GM18517 (cell line): ENCODE measurements around the gene TMPRSS2.

Source experiments
- ATAC-seq: cut with Tn5 transposase; IDR thresholded peaks from one replicate; pipeline ENCODE4 v1.9.1; 2021; ENCODE audit warnings: mild to moderate bottlenecking, moderate library complexity; ENCODE audit not compliant: unreplicated experiment

Gene TMPRSS2

GRCh38 chr21:41507521-41508414 lies at the start of gene TMPRSS2:
TSS of gene TMPRSS2 (minus strand) at chr21:41508158. CDS start at chr21:41498133, 10,025 bp downstream.
- ATAC-seq = no peak

- no peak for ATAC-seq
Measured at GRCh38 chr21:41555057-41555456, 47.1 kb upstream of the TMPRSS2 start.

DNA sequence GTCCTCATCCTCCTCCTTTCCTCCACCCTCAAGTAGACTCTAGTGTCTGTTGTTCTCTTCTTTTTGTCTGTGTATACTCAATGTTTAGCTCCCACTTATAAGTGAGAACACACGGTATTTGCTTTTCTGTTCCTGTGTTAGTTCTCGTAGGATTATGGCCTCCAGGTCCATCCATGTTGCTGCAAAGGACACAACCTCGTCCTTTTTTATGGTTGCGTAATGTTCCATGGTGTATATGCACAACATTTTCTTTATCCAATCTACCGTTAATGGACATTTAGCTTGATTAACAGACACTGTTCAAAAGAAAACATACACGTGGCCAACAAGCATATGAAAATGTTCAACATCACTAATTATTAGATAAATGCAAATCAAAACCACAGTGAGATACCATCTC lies 44.3 kb upstream of the TMPRSS2 start:
- ATAC-seq = no peak

- ATAC-seq = no peak
Measured at GRCh38 chr21:41548781-41549180, 40.8 kb upstream of the TMPRSS2 start.

GRCh38 chr21:41547111-41547510 lies 39.2 kb upstream of the TMPRSS2 start:
- no peak for ATAC-seq

DNA sequence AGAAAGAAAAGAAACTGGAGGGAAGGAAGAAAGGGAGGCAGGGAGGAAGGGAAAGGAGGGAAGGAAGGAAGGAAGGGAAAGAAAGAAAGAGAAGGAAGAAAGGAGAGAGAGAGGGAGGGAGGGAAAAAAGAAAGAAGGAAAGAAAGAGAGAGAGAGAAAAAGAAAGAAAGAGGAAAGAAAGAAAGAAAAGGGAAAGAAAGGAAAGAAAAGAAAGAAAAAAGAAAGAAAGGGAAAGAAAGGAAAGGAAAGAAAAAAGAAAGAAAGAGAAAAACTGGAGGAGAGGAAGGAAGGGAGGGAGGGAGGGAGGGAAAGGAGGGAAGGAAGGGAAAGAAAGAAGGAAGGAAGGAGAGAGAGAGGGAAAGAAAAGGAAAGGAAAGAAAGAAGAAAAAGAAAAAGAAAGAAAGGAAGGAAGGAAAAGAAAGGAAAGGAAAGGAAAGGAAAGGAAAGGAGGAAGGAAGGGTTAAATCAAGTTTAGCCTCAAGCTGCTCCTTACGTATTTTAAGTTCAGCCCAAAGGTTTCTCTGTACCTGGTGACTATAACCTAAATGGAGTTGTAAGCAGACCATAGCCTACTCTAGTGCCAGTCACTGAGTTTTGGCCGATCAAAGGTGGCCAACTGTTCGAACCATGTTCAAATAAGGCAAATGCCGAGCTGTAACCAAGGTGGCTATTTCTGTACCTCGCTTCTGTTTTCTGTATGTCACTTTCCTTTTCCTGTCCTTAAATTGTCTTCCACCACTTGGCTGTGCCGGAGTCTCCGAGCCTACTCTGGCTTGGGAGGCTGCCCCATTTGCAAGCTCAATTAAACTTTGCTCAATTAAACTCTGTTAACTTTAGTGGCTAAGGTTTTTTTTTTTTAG lies 37.8 kb upstream of the TMPRSS2 start:
- ATAC-seq = no peak

DNA sequence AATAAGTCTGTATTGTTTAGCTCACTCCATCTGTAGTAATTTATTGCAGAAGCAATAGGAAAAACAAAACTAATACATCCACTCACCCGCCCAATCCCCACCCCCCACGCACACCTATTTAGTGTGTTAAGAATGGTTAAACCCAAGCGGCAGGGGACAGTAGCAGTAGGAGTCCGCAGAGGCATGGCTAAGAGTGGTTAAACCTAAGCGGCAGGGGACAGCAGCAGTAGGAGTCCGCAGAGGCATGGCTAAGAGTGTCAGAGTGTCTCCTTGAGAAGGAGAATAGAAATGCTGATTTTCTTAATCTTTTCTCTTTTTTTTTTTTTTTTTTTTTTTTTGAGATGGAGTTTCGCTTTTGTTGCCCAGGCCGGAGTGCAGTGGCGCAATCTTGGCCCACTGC lies 34.8 kb upstream of the TMPRSS2 start:
- ATAC-seq = no peak

DNA sequence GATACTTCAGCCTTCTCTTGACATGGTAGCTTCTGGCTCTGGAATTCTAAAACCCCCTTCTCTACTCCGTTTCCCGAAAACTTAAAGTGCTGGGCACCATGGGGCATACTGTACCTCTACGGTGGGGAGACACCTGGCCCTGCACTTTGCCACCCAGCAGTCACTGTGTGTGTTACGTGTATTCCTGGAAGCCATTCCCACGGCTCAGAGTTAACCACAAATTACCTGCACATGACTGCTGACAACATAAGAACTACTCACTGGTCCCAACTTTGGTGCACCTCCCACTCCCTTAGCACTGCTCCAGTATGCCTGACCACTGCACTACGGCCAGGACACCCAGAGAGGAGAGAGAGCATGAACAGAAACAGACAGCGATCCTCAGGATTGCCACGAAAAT lies 29.4 kb upstream of the TMPRSS2 start:
- ATAC-seq = no peak

- ATAC-seq = no peak
Measured at GRCh38 chr21:41536827-41537103, 28.8 kb upstream of the TMPRSS2 start.

DNA sequence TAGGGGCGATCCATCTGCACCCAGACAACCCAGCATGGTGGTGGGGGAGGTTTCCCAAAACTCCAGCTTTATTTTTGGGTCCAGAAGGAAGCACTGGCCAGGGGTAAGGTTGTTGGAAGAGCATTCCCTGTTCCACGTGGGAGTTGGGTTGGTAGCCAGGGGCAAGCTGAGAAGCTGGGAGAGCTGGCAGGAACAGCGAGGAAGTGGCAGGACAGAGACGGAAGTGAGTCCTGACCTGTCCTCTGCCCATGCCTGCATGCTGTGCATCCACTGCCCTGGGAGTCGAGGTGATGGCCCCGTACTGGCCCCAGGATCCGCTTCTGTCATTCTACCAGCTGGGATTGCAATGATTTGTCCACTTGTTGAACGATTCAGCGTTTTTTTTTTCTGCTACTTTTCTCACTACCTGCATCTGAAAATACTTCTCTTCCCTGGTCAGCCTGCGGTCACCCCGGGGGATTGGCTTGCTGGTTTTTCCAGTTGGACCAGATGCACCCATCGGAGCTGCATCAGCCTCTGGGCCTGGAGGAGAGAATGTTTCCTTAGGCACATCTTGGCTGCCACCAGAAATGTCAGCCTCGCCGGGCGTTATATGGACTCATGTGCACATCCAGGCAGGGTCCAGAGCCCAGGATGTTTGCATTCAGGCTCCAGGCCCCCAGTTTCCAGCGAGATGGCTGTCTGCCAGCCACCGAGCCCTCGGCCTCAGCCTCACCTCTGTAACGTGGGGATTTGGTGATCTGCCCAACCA lies 28.3 kb upstream of the TMPRSS2 start:
- ATAC-seq = no peak

DNA sequence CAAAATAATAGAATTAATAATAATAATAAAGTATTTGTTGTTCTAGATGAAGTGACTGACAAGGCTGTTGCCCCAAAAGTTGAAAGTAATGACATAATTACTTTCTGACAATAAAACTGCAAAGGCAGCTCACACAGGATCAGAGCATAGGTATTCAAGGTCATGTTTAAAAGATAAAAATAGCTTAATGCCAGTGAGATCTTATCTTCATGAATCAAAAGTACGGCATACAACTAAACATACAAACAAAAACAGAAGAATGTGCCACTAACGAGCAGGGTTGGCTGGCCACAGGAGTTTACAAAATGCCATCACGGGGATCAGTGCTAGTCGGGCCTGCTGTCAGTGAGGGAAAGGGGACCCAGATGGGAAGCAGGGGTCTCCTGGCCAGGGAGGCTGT lies 22.4 kb upstream of the TMPRSS2 start:
- ATAC-seq = no peak

- ATAC-seq = no peak
Measured at GRCh38 chr21:41529769-41530168, 21.8 kb upstream of the TMPRSS2 start.

GRCh38 chr21:41526478-41527087 lies 18.6 kb upstream of the TMPRSS2 start:
- ATAC-seq = no peak

- no peak for ATAC-seq
Measured at GRCh38 chr21:41523175-41523574, 15.2 kb upstream of the TMPRSS2 start.

- no peak for ATAC-seq
Measured at GRCh38 chr21:41521489-41522027, 13.6 kb upstream of the TMPRSS2 start.

DNA sequence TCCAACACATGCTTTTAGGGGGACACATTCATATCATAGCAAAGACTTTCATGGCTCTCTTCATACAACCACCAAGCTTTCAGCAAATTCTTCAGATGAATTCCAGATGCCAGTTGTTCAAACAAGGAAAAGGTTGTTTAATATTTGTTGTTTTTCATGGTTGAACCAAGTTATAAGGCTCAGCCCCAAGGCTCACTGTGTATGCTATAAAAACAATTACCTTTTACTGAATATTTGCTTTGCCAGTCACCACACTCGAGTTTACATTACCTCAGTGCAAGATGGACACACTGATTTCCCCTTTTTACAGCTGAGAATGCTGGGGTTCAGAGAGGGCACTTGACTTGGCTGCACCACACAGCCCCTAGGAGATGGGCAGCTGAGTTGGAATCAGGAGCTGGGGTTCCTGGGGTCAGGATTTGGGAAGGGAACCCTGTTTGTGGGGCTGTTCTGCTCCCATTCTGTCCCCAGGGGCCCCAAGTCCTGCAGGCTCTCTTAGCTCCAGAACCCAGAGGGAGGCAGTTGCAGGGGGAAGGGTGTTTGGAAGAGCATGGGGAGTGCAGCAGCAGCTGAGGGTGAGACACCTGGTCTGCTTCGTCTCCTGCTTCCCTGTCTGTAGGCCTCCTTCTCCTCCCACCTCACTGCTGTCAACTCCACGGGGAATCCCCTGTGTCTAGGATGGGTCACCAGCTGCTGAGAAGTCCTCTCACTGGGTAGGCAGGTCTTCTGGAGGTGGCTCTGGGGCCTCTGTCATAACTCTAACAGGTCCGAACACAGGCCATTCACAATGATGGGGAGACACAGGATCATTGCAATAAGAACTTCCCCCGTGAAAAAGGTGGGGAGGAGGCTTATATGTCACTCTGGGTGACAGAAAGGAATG lies 12.8 kb upstream of the TMPRSS2 start:
- ATAC-seq = no peak

- ATAC-seq = no peak
Measured at GRCh38 chr21:41519806-41520559, 12.0 kb upstream of the TMPRSS2 start.

DNA sequence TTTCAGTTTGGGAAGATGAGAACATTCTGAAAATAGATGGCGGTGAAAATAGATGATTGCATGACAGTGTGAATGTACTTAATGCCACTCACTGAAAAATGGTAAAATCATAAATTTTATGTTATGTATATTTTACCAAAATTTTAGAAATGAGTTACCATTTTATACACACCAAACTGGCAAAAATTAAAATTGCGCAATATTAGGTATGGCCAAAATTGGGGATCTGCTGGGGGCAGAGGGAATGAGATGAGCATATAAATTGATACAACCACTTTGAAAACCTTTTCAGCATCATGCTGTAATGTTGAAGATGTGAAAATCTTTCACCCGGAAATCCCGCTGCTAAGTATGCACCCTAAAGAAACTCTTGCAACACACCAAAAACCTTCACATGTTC lies 10.8 kb upstream of the TMPRSS2 start:
- ATAC-seq = no peak

- no peak for ATAC-seq
Measured at GRCh38 chr21:41511858-41512257, 3.9 kb upstream of the TMPRSS2 start.
